Loucy (cell line): ENCODE data around the gene SECISBP2.
"Not testable (repeated sequence)": the region's sequence is repeated elsewhere in the genome, so short reads cannot be mapped to it uniquely, and the experiment has no call there.

Experiments
- H2AFZ ChIP-seq: fragments of 200-600 bp; sonication (generic); 2 replicates; pipeline ENCODE4 v1.6.0; 2016; ENCODE audit warnings: antibody characterized with exemption, mild to moderate bottlenecking, low read length, moderate library complexity
- H3F3A ChIP-seq: fragments of 200-600 bp; 2 replicates; pipeline ENCODE4 v1.6.0; 2016; ENCODE audit warnings: antibody characterized with exemption, low read depth, mild to moderate bottlenecking
- H3K27me3 ChIP-seq: fragments of 200-600 bp; sonication (generic); 2 replicates; pipeline ENCODE4 v1.6.1; 2014; ENCODE audit warnings: low read length, mild to moderate bottlenecking; ENCODE audit not compliant: insufficient read depth, poor library complexity, severe bottlenecking
- H3K36me3 ChIP-seq: fragments of 200-600 bp; sonication (generic); 2 replicates; pipeline ENCODE4 v1.6.1; 2016; ENCODE audit warnings: low read length; ENCODE audit not compliant: insufficient read depth
- H3K4me1 ChIP-seq: fragments of 200-600 bp; sonication (generic); 2 replicates; pipeline ENCODE4 v1.5.1; 2014; ENCODE audit warnings: low read length, mild to moderate bottlenecking; ENCODE audit not compliant: insufficient read depth, poor library complexity, severe bottlenecking
- H3K4me2 ChIP-seq: fragments of 200-600 bp; sonication (generic); 2 replicates; pipeline ENCODE4 v1.6.0; 2014; ENCODE audit warnings: antibody characterized with exemption, low read length, low read depth, mild to moderate bottlenecking; ENCODE audit not compliant: poor library complexity, severe bottlenecking
- H3K4me3 ChIP-seq: fragments of 200-600 bp; sonication (generic); 2 replicates; pipeline ENCODE4 v1.5.1; 2014; ENCODE audit warnings: low read length, mild to moderate bottlenecking, mixed read lengths; ENCODE audit not compliant: poor library complexity, severe bottlenecking
- H3K79me2 ChIP-seq: fragments of 200-600 bp; sonication (generic); 2 replicates; pipeline ENCODE4 v1.6.1; 2014; ENCODE audit warnings: low read length; ENCODE audit not compliant: insufficient read depth
- H3K9ac ChIP-seq: fragments of 200-600 bp; sonication (generic); 2 replicates; pipeline ENCODE4 v1.6.0; 2014; ENCODE audit warnings: mild to moderate bottlenecking, low read depth, low read length, moderate library complexity; ENCODE audit not compliant: poor library complexity, severe bottlenecking
- H3K9me2 ChIP-seq: fragments of 200-600 bp; sonication (generic); replicated peaks from 2 replicates; pipeline ENCODE4 v1.6.1; 2016; ENCODE audit warnings: low read depth, low read length, mixed read lengths
- H3K9me3 ChIP-seq: fragments of 200-600 bp; sonication (generic); 2 replicates; pipeline ENCODE4 v1.6.1; 2014; ENCODE audit warnings: mild to moderate bottlenecking, antibody characterized with exemption, low read length, low read depth; ENCODE audit not compliant: insufficient read depth
- H4K20me1 ChIP-seq: fragments of 200-600 bp; sonication (generic); 2 replicates; pipeline ENCODE4 v1.6.0; 2014; ENCODE audit warnings: antibody characterized with exemption, low read length, mild to moderate bottlenecking; ENCODE audit not compliant: insufficient read depth, poor library complexity, severe bottlenecking
- EZH2phosphoT487 ChIP-seq: fragments of 200-600 bp; IDR thresholded peaks from 2 replicates; pipeline ENCODE4 v1.6.1; 2018; ENCODE audit warnings: antibody characterized with exemption, mild to moderate bottlenecking, moderate library complexity, borderline replicate concordance
- TF ChIP-seq, protein P1 (sequence below): fragments of 200-600 bp; sonication (generic); conservative IDR thresholded peaks from 2 replicates; pipeline ENCODE4 v1.5.1; 2014; ENCODE audit warnings: mild to moderate bottlenecking, antibody characterized with exemption, low read length

The SECISBP2 gene

DNA sequence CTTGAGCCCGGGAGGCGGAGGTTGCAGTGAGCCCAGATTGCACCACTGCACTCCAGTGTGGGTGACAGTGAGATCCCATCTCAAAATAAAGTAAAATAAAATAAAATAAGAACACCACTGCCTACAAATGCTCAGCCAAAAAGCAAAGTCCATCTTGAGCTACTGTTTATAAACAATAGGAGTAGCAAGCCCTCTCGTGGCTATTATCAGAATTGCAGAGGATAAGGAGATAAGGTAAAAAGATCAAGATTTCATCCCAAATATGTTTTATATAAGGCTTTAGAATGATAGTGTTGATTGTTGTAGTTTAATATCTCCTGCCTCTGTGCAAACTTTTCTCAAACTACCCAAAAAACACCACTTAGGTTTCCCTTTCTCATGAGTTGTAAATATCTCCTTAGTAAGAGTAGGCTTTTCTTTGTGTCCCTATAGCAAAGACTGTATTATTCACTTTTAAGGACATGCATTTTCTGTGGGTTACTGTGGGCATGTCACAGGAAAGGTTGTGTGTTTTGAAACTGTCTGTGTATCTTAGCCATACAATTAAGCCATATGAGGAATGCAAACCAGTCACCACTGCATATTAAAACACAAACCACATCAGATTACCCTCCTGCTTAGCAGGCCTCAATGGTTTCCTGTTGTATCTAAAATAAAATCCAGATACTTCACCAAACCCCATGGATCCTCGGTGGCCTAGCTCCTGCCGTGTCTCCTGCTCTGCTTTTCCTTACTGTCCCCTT is 39.1 kb upstream of the SECISBP2 start:
- no peak overlapping the region for H2AFZ ChIP-seq
- H3K79me2 ChIP-seq: no peaks in the 10 kb centered on the region
- H4K20me1 ChIP-seq: peaks cover 3% of the 10 kb centered on the region
- no peak overlapping the region for H3K9ac ChIP-seq
- no peaks in the 10 kb centered on the region for H3K9me2 ChIP-seq
- H3K4me1 ChIP-seq: peaks cover 18% of the 10 kb centered on the region
- peaks cover 5% of the 10 kb centered on the region; the same call in 1 of the 2 replicates for H3F3A ChIP-seq
- H3K9me3 ChIP-seq: peaks cover 13% of the 10 kb centered on the region; the same call in 1 of the 2 replicates
- peaks cover 77% of the 10 kb centered on the region for H3K27me3 ChIP-seq
- no peaks in the 10 kb centered on the region for H3K36me3 ChIP-seq
- H3K4me2 ChIP-seq: peak overlapping the region; percentile 36
- TF ChIP-seq, protein P1, sequence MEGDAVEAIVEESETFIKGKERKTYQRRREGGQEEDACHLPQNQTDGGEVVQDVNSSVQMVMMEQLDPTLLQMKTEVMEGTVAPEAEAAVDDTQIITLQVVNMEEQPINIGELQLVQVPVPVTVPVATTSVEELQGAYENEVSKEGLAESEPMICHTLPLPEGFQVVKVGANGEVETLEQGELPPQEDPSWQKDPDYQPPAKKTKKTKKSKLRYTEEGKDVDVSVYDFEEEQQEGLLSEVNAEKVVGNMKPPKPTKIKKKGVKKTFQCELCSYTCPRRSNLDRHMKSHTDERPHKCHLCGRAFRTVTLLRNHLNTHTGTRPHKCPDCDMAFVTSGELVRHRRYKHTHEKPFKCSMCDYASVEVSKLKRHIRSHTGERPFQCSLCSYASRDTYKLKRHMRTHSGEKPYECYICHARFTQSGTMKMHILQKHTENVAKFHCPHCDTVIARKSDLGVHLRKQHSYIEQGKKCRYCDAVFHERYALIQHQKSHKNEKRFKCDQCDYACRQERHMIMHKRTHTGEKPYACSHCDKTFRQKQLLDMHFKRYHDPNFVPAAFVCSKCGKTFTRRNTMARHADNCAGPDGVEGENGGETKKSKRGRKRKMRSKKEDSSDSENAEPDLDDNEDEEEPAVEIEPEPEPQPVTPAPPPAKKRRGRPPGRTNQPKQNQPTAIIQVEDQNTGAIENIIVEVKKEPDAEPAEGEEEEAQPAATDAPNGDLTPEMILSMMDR: peak; percentile 80
- peak; percentile 98 for TF ChIP-seq EZH2phosphoT487
- no peak overlapping the region for H3K4me3 ChIP-seq

DNA sequence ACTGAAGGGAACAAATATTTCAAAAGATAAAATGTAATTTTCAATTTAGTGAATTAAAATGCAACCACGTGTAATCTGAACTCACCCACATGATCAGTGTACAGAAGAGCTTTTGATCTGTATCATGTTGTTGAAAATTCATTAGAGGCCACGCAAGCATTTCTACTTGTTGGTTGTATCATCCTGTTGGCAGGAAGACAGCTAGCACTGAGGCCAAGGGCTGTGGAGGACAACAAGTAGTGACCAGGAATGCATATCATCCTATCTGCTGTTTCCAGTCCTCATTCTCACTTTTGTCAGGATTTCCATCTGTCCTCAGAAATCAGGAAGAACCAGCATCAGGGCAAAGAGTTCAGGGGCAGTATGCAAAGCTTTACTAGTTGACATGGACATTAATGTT is 37.2 kb upstream of the SECISBP2 start:
- TF ChIP-seq EZH2phosphoT487: no peak
- TF ChIP-seq, protein P1: no peak
- H3K9me3 ChIP-seq: no peaks in the 10 kb centered on the region

DNA sequence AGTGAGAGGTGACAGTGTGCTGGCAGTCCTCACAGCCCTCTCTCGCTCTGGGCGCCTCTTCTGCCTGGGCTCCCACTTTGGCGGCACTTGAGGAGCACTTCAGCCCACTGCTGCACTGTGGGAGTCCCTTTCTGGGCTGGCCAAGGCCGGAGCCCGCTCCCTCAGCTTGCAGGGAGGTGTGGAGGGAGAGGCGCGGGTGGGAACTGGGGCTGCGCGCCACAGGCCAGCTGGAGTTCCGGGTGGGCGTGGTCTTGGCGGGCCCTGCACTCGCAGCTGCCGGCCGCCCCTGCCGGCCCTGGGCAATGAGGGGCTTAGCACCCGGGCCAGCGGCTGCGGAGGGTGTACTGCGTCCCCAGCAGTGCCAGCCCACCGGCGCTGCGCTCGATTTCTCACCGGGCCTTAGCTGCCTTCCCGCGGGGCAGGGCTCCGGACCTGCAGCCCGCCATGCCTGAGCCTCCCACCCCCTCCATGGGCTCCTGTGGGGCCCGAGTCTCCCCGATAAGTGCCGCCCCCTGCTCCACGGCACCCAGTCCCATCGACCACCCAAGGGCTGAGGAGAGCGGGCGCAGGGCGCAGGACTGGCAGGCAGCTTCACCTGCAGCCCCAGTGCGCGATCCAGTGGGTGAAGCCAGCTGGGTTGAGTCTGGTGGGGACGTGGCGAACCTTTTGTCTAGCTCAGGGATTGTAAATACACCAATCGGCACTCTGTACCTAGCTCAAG is 35.9 kb upstream of the SECISBP2 start:
- peaks cover 15% of the 10 kb centered on the region for H3K4me1 ChIP-seq
- not testable (repeated sequence) for H3K9me2 ChIP-seq, H3K79me2 ChIP-seq, H2AFZ ChIP-seq, H3K9ac ChIP-seq, H3F3A ChIP-seq, H4K20me1 ChIP-seq, H3K4me3 ChIP-seq, H3K4me2 ChIP-seq, H3K36me3 ChIP-seq, H3K9me3 ChIP-seq
- H3K27me3 ChIP-seq: peaks cover 78% of the 10 kb centered on the region

More for the DNA sequence above, 37.2 kb upstream of the SECISBP2 start:
- Histone ChIP-seq H3F3A (peaks cover 5% of the 10 kb centered on the region; the same call in 1 of the 2 replicates), H3K4me1 (peaks cover 18% of the 10 kb centered on the region), H3K27me3 (peaks cover 80% of the 10 kb centered on the region), H3K4me3 (no peak overlapping the region), H4K20me1 (peaks cover 3% of the 10 kb centered on the region), H3K9ac (no peak overlapping the region), H3K79me2 (no peaks in the 10 kb centered on the region), H2AFZ (no peak overlapping the region), H3K4me2 (no peak overlapping the region), H3K9me2 (no peaks in the 10 kb centered on the region), H3K36me3 (no peaks in the 10 kb centered on the region)
